ENCODE results near the gene TP63.

GRCh38 chr3:189821262-189821661, 190.1 kb downstream of the TP63 start:
- TF ChIP-seq, protein P1, sequence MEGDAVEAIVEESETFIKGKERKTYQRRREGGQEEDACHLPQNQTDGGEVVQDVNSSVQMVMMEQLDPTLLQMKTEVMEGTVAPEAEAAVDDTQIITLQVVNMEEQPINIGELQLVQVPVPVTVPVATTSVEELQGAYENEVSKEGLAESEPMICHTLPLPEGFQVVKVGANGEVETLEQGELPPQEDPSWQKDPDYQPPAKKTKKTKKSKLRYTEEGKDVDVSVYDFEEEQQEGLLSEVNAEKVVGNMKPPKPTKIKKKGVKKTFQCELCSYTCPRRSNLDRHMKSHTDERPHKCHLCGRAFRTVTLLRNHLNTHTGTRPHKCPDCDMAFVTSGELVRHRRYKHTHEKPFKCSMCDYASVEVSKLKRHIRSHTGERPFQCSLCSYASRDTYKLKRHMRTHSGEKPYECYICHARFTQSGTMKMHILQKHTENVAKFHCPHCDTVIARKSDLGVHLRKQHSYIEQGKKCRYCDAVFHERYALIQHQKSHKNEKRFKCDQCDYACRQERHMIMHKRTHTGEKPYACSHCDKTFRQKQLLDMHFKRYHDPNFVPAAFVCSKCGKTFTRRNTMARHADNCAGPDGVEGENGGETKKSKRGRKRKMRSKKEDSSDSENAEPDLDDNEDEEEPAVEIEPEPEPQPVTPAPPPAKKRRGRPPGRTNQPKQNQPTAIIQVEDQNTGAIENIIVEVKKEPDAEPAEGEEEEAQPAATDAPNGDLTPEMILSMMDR (IDR thresholded peaks at IDR 0.05), result no peak
- TF ChIP-seq ZFX (IDR thresholded peaks at IDR 0.05; ENCODE audit: borderline replicate concordance), result no peak
